Sigmoid colon (tissue), 7 donors: ENCODE results near the gene HSD17B4. TPM values are rescaled to one million over a fixed set of nuclear protein-coding genes. Genes with fewer than 3 reads are reported as not detected.

ENCODE experiments used
- DNase-seq: peaks from one replicate; pipeline ENCODE4 v3.0.0-alpha.2; 2019
- H3K27ac ChIP-seq, 4 donors: fragments of 200-600 bp; sonication (generic); one replicate each; pipeline ENCODE4 v1.5.1; 2016 to 2019; ENCODE audit warnings: mild to moderate bottlenecking in 1 of 4
- H3K27me3 ChIP-seq, 3 donors: fragments of 200-600 bp; sonication (generic); one replicate each; pipeline ENCODE4 v1.5.1; 2019; ENCODE audit warnings: mild to moderate bottlenecking in 1 of 3
- H3K36me3 ChIP-seq, 4 donors: fragments of 200-600 bp; sonication (generic); one replicate each; pipeline ENCODE4 v1.5.1; 2016 to 2019
- H3K4me1 ChIP-seq, 4 donors: fragments of 200-600 bp; sonication (generic); one replicate each; pipeline ENCODE4 v1.5.1; 2017 to 2019
- H3K4me3 ChIP-seq, 4 donors: fragments of 200-600 bp; sonication (generic); one replicate each; pipeline ENCODE4 v1.5.1; 2017 to 2019; ENCODE audit warnings: mild to moderate bottlenecking in 2 of 4, moderate library complexity in 1 of 4
- H3K9me3 ChIP-seq, 4 donors: fragments of 200-600 bp in 3 of 4; sonication (generic) in 3 of 4; one replicate each; pipeline versions ENCODE4 v1.5.1 to v1.6.1; 2013 to 2019
- CTCF ChIP-seq, 4 experiments: fragments of 450-650 bp in 3 of 4; fragments of 200-600 bp in 1 of 4; IDR thresholded peaks; one replicate each; pipeline ENCODE4 v1.5.1; 2016 to 2019; ENCODE audit warnings: antibody characterized with exemption in 4 of 4, mild to moderate bottlenecking in 3 of 4, moderate library complexity in 2 of 4
- EP300 ChIP-seq, 4 donors: sonication (generic); formaldehyde crosslinking; IDR thresholded peaks; one replicate each; pipeline ENCODE4 v1.6.1; 2017; ENCODE audit warnings: antibody characterized with exemption in 4 of 4
- POLR2A ChIP-seq, 2 donors: fragments of 450-650 bp; IDR thresholded peaks; one replicate each; pipeline ENCODE4 v1.6.1; 2016; ENCODE audit warnings: antibody characterized with exemption in 2 of 2, mild to moderate bottlenecking in 2 of 2, moderate library complexity in 2 of 2
- POLR2AphosphoS5 ChIP-seq, 4 donors: sonication (generic); formaldehyde crosslinking; IDR thresholded peaks; one replicate each; pipeline ENCODE4 v1.6.1; 2017; ENCODE audit warnings: antibody characterized with exemption in 4 of 4
- WGBS, 2 donors: extraction: QIAGEN DNeasy Blood & Tissue Kit; methylation state at CpG; one replicate each; pipeline ENCODE4 v1.1.7; 2013; 5-methylcytosine and 5-hydroxymethylcytosine counted together
- intact Hi-C: fragments of 100-400 bp; cut with DNase I; formaldehyde crosslinking; loops from one replicate; pipeline ENCODE4 v1.15.1; 2023
- polyA plus RNA-seq, 3 donors: library from polyadenylated mRNA; stranded (reverse); fragments of 200-250 nt; gene quantifications; one replicate each; pipeline ENCODE4 v1.2.3, GENCODE V29; 2013
- total RNA-seq, 4 donors: library from RNA; depleted of rRNA; stranded (reverse); fragments of >200 nt; gene quantifications; one replicate each; pipeline ENCODE4 v1.1.0, GENCODE V29; 2016
- donor health status: healthy with polysubstance abuse.
- donor health status: Bipolar disorder and iron deficiency.
- donor health status: healthy.

Gene HSD17B4
- total and polyA plus RNA-seq, 7 donors = 80.6 to 229 (median 114) TPM

DNA sequence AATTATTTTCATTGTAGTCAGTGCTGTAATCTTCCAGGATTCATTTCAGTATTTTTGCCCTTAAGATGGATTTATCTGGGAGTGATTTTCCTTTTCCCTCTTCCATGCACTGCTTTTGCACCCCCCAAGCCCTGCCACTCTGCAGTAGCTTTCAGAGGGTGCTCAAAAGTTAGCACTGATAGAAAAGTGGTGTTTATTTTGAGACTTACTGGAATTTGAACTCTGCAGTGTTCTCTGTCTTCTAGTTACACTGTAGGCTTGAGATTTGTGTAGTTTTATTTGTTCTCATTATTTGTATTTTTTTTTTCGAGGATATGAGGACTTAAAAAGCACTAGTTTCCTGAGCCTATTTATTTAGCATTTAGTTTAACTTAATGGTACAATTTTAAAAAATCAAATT is 70.5 kb downstream of the HSD17B4 start:
- Histone ChIP-seq H3K27me3 (no peaks in the 10 kb centered on the region), H3K27ac (no peak overlapping the region), H3K36me3 (peaks cover 0 to 63% (median 3%) of the 10 kb centered on the region in 4 donors), H3K4me3 (no peak overlapping the region), H3K9me3 (no peaks in the 10 kb centered on the region), H3K4me1 (no peaks in the 10 kb centered on the region)
- no peak for DNase-seq
- intact Hi-C loops = no loop called here
- no peak for TF ChIP-seq POLR2AphosphoS5 (IDR thresholded peaks at IDR 0.05)
- WGBS, 2 donors = 89 to 100% methylated on average over 1 of the region's 1 CpG

DNA sequence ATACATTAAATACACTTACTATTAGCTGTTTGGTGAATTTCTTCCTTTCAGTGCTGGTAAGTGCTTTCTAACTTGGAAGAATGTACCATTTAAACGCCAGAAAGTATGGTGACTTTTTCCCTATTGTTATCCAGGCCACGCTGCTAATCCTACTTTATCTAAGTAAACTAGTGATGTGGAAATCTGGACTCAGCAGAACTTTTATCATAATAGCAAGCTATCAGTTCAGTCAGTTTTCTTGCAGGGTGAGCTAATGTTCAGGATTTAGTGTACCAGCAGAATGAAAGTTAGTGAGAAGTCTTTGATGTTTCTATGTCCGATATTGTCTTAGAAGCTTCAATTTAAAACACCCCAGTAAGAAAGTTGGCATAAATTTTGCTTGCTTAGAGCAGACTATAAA is 72.2 kb downstream of the HSD17B4 start:
- no peak overlapping the region for H3K27ac ChIP-seq
- DNase-seq = no peak
- intact Hi-C loops = no loop called here
- no peaks in the 10 kb centered on the region for H3K9me3 ChIP-seq
- WGBS, 2 donors = 85 to 91% methylated on average over 3 of the region's 3 CpGs
- no peaks in the 10 kb centered on the region for H3K27me3 ChIP-seq
- H3K4me1 ChIP-seq = no peaks in the 10 kb centered on the region
- H3K4me3 ChIP-seq = no peak overlapping the region
- no peak for TF ChIP-seq EP300 (IDR thresholded peaks at IDR 0.05)
- no peak for TF ChIP-seq CTCF (IDR thresholded peaks at IDR 0.05)
- no peak for TF ChIP-seq POLR2AphosphoS5 (IDR thresholded peaks at IDR 0.05)
- TF ChIP-seq POLR2A (IDR thresholded peaks at IDR 0.05) = no peak
- H3K36me3 ChIP-seq = peaks cover 0 to 51% (median 0%) of the 10 kb centered on the region in 4 donors

DNA sequence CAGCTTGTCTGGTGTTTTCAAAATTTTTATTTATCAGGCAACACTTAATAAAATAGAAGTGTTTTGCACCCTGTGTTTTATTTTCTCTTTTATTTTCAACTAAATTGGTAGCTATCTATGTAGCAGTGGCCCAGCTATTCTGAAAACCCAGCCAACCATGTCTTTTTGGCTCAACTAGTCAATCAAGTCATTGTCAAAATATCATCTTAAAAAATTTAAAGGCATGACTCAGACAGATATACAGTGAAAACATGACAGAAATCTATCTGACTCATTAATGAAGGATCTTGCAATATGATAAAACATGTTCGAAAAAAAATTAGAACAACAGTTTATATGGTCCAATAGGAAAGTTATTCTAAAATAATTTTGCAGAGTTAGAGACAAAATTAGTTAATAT is 75.1 kb downstream of the HSD17B4 start:
- 93 to 99% methylated on average over 1 of the region's 1 CpG for WGBS, 2 donors
- H3K4me3 ChIP-seq = no peak overlapping the region
- TF ChIP-seq POLR2AphosphoS5 (IDR thresholded peaks at IDR 0.05) (no peak), POLR2A (IDR thresholded peaks at IDR 0.05) (no peak)
- H3K27me3 ChIP-seq = no peaks in the 10 kb centered on the region
- H3K4me1 ChIP-seq = no peaks in the 10 kb centered on the region
- DNase-seq = no peak
- intact Hi-C loops = no loop called here
- H3K36me3 ChIP-seq = peaks cover 0 to 60% (median 3%) of the 10 kb centered on the region in 4 donors
- H3K27ac ChIP-seq = no peak overlapping the region
- no peaks in the 10 kb centered on the region for H3K9me3 ChIP-seq

- Histone ChIP-seq H3K4me1 (no peaks in the 10 kb centered on the region), H3K9me3 (no peaks in the 10 kb centered on the region), H3K27ac (no peak overlapping the region), H3K36me3 (peaks cover 0 to 65% (median 3%) of the 10 kb centered on the region in 4 donors), H3K4me3 (no peak overlapping the region), H3K27me3 (no peaks in the 10 kb centered on the region)
- no peak for TF ChIP-seq CTCF (IDR thresholded peaks at IDR 0.05)
- TF ChIP-seq POLR2A (IDR thresholded peaks at IDR 0.05) = no peak
- no peak for TF ChIP-seq POLR2AphosphoS5 (IDR thresholded peaks at IDR 0.05)
- TF ChIP-seq EP300 (IDR thresholded peaks at IDR 0.05) = no peak
- WGBS, 2 donors = 84 to 88% methylated on average over 2 of the region's 2 CpGs
- DNase-seq = no peak
- intact Hi-C loops = no loop called here
These were observed 77.5 kb downstream of the HSD17B4 start for GRCh38 chr5:119529811-119530210.

GRCh38 chr5:119532637-119533036 is 80.3 kb downstream of the HSD17B4 start:
- Histone ChIP-seq H3K4me3 (no peak overlapping the region), H3K27ac (no peak overlapping the region), H3K9me3 (no peaks in the 10 kb centered on the region), H3K27me3 (no peaks in the 10 kb centered on the region), H3K4me1 (no peaks in the 10 kb centered on the region), H3K36me3 (peaks cover 0 to 53% (median 8%) of the 10 kb centered on the region in 4 donors)
- intact Hi-C loops = no loop called here
- whole genome bisulfite sequencing, 2 donors = 87 to 88% methylated on average over 3 of the region's 3 CpGs
- TF ChIP-seq CTCF (IDR thresholded peaks at IDR 0.05) (no peak), POLR2AphosphoS5 (IDR thresholded peaks at IDR 0.05) (no peak), POLR2A (IDR thresholded peaks at IDR 0.05) (no peak), EP300 (IDR thresholded peaks at IDR 0.05) (no peak)
- no peak for DNase-seq

DNA sequence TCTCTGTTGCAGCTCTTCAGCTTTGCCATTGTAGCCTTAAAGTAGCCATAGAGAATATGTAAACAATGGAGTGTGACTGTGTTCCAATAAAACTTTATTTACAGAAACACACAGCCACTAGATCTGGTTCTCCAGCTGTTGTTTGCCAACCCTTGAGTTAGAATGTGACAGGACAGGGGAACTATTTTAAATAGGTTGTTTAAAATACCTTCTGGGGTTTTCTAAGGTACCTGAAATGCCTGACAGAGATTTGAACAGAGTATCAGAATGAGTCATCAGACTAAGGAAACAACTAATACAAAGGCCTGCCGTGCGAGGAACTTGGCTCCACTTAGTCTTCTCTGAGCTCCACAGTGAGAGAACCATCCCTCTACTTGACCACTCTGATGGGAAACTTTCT is 85.4 kb downstream of the HSD17B4 start:
- Histone ChIP-seq H3K27me3 (no peaks in the 10 kb centered on the region), H3K36me3 (peaks cover 0 to 55% (median 6%) of the 10 kb centered on the region in 4 donors), H3K9me3 (no peaks in the 10 kb centered on the region), H3K27ac (no peak overlapping the region), H3K4me3 (no peak overlapping the region), H3K4me1 (no peaks in the 10 kb centered on the region)
- no peak for DNase-seq
- intact Hi-C loops = no loop called here
- no peak for TF ChIP-seq POLR2A (IDR thresholded peaks at IDR 0.05)
- TF ChIP-seq POLR2AphosphoS5 (IDR thresholded peaks at IDR 0.05) = no peak
- no peak for TF ChIP-seq EP300 (IDR thresholded peaks at IDR 0.05)
- TF ChIP-seq CTCF (IDR thresholded peaks at IDR 0.05) = no peak
- WGBS, 2 donors = 71 to 79% methylated on average over 2 of the region's 2 CpGs
